ENCODE measurements around the gene COL1A2. TPM values are rescaled to one million over a fixed set of nuclear protein-coding genes. Genes with fewer than 3 reads are reported as not detected.

COL1A2 gene
- polyA plus RNA-seq, 2 of the 4 experiments (the other 2 are of a cell fraction), result 0.14 TPM; not detected in 1

- 45% methylated on average over 1 of the region's 1 CpG for WGBS (ENCODE audit: missing lambda C conversion rate)
- ATAC-seq (no peak), FAIRE-seq (no peak), DNase-seq (ENCODE audit: low read depth in 1 of 2, low spot score in 1 of 2) (no peak)
- Histone ChIP-seq H3K4me2 (no peak overlapping the region), H3K27ac (no peak overlapping the region), H3K9me3 (no peaks in the 10 kb centered on the region), H3K4me1 (no peaks in the 10 kb centered on the region; the same call in 2 of the 3 replicates), H3K4me3 (no peak overlapping the region)
- no peak for TF ChIP-seq POLR2A (IDR thresholded peaks at IDR 0.05; ENCODE audit: low read length)
- TF ChIP-seq ZC3H11A (IDR thresholded peaks at IDR 0.05), result no peak
- no peak for TF ChIP-seq MAX (IDR thresholded peaks at IDR 0.05)
- no peak for TF ChIP-seq FOXS1 (CRISPR knock-in tag; IDR thresholded peaks at IDR 0.05)
- no peak for TF ChIP-seq TFCP2L1 (CRISPR knock-in tag; IDR thresholded peaks at IDR 0.05)
- no peak for TF ChIP-seq TP53 (CRISPR knock-in tag; IDR thresholded peaks at IDR 0.05)
- TF ChIP-seq HEYL (CRISPR knock-in tag; IDR thresholded peaks at IDR 0.05), result no peak
- TF ChIP-seq PBX3 (IDR thresholded peaks at IDR 0.05), result no peak
- TF ChIP-seq MAFK (IDR thresholded peaks at IDR 0.05; ENCODE audit: partially characterized antibody), result no peak
- no peak for TF ChIP-seq NR3C1 (IDR thresholded peaks at IDR 0.05)
- ChIA-PET CTCF (interaction anchor here (1.0 to 2.8 kb wide), 3 partner anchors 10 to 111 kb away, joined by 3 to 7 read pairs (median 3); partner anchors contain the start of gene COL1A2), POLR2A (no interaction called here)
Measured at GRCh38 chr7:94405506-94405905, 10.8 kb downstream of the COL1A2 start.

- Histone ChIP-seq H3K27ac (no peak overlapping the region), H3K4me2 (no peak overlapping the region), H3K9me3 (no peaks in the 10 kb centered on the region), H3K4me1 (no peaks in the 10 kb centered on the region; the same call in 2 of the 3 replicates), H3K4me3 (no peak overlapping the region)
- ATAC-seq, result no peak
- POLR2A ChIA-PET, result no interaction called here
- no peak for FAIRE-seq
- 79% methylated on average over 6 of the region's 6 CpGs for WGBS (ENCODE audit: missing lambda C conversion rate)
- CTCF ChIA-PET, result no interaction called here
- no peak for TF ChIP-seq ZFP36 (IDR thresholded peaks at IDR 0.05; ENCODE audit: borderline replicate concordance, partially characterized antibody)
- no peak for TF ChIP-seq HOXB13 (CRISPR knock-in tag; IDR thresholded peaks at IDR 0.05; ENCODE audit: low read depth)
- TF ChIP-seq ZC3H11A (IDR thresholded peaks at IDR 0.05), result no peak
- TF ChIP-seq ATOH8 (CRISPR knock-in tag; IDR thresholded peaks at IDR 0.05; ENCODE audit: low read depth), result no peak
- TF ChIP-seq RAD21 (conservative IDR thresholded peaks at IDR 0.05 in 1 of 2, IDR thresholded peaks at IDR 0.05 in 1 of 2), result no peak
- no peak for TF ChIP-seq CHD4 (IDR thresholded peaks at IDR 0.05; ENCODE audit: borderline replicate concordance)
- TF ChIP-seq KDM1A (IDR thresholded peaks at IDR 0.05; ENCODE audit: low read depth), result no peak
- TF ChIP-seq CEBPB (IDR thresholded peaks at IDR 0.05), result no peak
- no peak for TF ChIP-seq SREBF2 (IDR thresholded peaks at IDR 0.05)
- TF ChIP-seq REST (IDR thresholded peaks at IDR 0.05), result no peak
- no peak for TF ChIP-seq USF2 (IDR thresholded peaks at IDR 0.05)
- TF ChIP-seq HMGXB4 (CRISPR knock-in tag; IDR thresholded peaks at IDR 0.05; ENCODE audit: borderline replicate concordance), result no peak
- TF ChIP-seq MAZ (IDR thresholded peaks at IDR 0.05; ENCODE audit: borderline replicate concordance, low read depth, low read length), result no peak
- TF ChIP-seq CTCF (IDR thresholded peaks at IDR 0.05), result no peak
- no peak for DNase-seq (ENCODE audit: low read depth in 1 of 2, low spot score in 1 of 2)
Measured at GRCh38 chr7:94406696-94407095, 12.0 kb downstream of the COL1A2 start.

All from A549 (cell line).